Colonic mucosa (tissue), 4 donors: ENCODE measurements around the gene AHDC1. TPM values are rescaled to one million over a fixed set of nuclear protein-coding genes. Genes with fewer than 3 reads are reported as not detected.

Experiments used
- DNase-seq: peaks from one replicate; pipeline ENCODE4 v3.0.0-alpha.2; 2020
- H3K27ac ChIP-seq: fragments of 200-600 bp; one replicate; pipeline ENCODE4 v1.8.0; 2021
- H3K27me3 ChIP-seq: fragments of 200-600 bp; one replicate; pipeline ENCODE4 v1.8.0; 2021
- H3K36me3 ChIP-seq: fragments of 200-600 bp; one replicate; pipeline ENCODE4 v1.8.0; 2021
- H3K4me1 ChIP-seq: fragments of 200-600 bp; one replicate; pipeline ENCODE4 v1.8.0; 2021; ENCODE audit warnings: mild to moderate bottlenecking
- H3K4me3 ChIP-seq: fragments of 200-600 bp; one replicate; pipeline ENCODE4 v1.8.0; 2021
- H3K9ac ChIP-seq, 2 donors: one replicate each; pipeline ENCODE4 v1.7.0; 2013; ENCODE audit warnings: control low read depth in 2 of 2, low read depth in 2 of 2, low read length in 2 of 2
- H3K9me3 ChIP-seq: fragments of 200-600 bp; one replicate; pipeline ENCODE4 v1.8.0; 2021
- intact Hi-C: fragments of 100-400 bp; cut with DNase I; formaldehyde crosslinking; loops from one replicate; pipeline ENCODE4 v1.14.1; 2022
- total RNA-seq, 2 donors: library from RNA; stranded (reverse); fragmentation: NEBNext Ultra II Directional in 1 of 2; extraction: Animal tissue kit (Norgen Biotek cat#: 25700) in 1 of 2; gene quantifications; one replicate each; pipeline ENCODE4 v1.2.1, GENCODE V29; 2021
- TF ChIP-seq, protein P1 (sequence below): fragments of 200-600 bp; IDR thresholded peaks from one replicate; pipeline ENCODE4 v1.8.0; 2022; ENCODE audit warnings: antibody characterized with exemption, mild to moderate bottlenecking
- donor health status: healthy.
- donor health status: DM: no; HTN: no; CAD: no.
- donor health status: DM: no; HTN: no; CAD: no.

AHDC1 gene
- total RNA-seq, 2 donors from 2014 or later, result 18.4 to 26.8 TPM

DNA sequence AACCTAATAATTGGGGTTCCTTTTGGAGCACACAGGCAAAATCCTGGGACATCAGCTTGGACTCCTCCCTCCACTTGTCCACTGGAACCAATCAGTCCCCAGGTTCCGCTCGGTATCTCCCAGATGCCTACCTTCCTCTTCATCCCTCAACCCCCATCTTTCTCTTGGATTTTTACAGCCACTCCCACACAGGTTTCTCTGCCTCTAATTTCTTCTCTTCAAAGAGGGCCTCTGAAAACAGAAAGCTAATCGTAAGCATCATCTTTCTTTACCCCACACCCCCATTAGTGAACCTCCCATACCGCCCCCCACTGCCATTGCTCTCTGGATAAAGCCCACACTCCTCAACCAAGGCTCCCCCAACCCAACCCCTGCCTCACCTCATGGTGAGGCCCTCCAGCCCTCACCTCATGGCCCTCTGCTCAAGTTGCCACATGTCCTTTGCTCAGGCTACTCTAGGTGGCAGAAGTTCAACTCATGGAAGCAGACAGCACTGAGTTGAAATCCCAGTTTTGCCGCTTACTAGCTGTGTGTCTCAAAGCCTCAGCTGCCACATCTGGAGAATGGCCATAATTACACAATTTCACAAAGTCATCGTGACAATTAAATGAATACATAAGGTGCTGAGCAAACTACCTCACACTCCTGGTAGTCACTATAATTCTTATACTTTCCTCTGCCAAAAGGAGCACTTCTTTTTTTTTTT lies 95.8 kb downstream of the AHDC1 start:
- Histone ChIP-seq H3K9me3 (no peaks in the 10 kb centered on the region), H3K4me1 (peaks cover 18% of the 10 kb centered on the region), H3K27me3 (no peaks in the 10 kb centered on the region), H3K36me3 (no peaks in the 10 kb centered on the region), H3K9ac (no peak overlapping the region), H3K27ac (no peak overlapping the region), H3K4me3 (no peak overlapping the region)
- TF ChIP-seq, protein P1, sequence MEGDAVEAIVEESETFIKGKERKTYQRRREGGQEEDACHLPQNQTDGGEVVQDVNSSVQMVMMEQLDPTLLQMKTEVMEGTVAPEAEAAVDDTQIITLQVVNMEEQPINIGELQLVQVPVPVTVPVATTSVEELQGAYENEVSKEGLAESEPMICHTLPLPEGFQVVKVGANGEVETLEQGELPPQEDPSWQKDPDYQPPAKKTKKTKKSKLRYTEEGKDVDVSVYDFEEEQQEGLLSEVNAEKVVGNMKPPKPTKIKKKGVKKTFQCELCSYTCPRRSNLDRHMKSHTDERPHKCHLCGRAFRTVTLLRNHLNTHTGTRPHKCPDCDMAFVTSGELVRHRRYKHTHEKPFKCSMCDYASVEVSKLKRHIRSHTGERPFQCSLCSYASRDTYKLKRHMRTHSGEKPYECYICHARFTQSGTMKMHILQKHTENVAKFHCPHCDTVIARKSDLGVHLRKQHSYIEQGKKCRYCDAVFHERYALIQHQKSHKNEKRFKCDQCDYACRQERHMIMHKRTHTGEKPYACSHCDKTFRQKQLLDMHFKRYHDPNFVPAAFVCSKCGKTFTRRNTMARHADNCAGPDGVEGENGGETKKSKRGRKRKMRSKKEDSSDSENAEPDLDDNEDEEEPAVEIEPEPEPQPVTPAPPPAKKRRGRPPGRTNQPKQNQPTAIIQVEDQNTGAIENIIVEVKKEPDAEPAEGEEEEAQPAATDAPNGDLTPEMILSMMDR, result no peak
- DNase-seq, result no peak
- intact Hi-C loops, result no loop called here

DNA sequence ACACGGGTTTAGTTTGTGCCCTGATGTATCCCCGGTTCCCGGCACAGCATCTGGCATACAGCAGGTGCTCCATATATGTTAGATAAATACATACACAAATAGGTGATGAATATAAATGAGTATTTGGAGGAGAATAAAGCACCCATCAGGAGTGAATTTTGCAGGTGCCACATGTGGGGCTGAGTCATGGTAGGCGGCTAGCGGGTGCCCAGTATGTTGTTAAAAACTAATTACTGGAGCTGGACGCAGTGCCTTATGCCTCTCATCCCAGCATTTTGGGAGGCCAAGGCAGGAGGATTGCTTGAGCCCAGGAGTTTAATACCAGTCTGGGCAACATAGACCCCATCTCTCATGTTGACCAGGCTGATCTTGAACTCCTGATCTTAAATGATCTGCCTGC lies 97.2 kb downstream of the AHDC1 start:
- no peak overlapping the region for H3K27ac ChIP-seq
- intact Hi-C loops, result no loop called here
- H3K9me3 ChIP-seq, result no peaks in the 10 kb centered on the region
- H3K4me3 ChIP-seq, result no peak overlapping the region
- no peaks in the 10 kb centered on the region for H3K36me3 ChIP-seq
- TF ChIP-seq, protein P1, result no peak
- no peaks in the 10 kb centered on the region for H3K27me3 ChIP-seq
- H3K9ac ChIP-seq, result no peak overlapping the region
- DNase-seq, result no peak
- peaks cover 18% of the 10 kb centered on the region for H3K4me1 ChIP-seq

DNA sequence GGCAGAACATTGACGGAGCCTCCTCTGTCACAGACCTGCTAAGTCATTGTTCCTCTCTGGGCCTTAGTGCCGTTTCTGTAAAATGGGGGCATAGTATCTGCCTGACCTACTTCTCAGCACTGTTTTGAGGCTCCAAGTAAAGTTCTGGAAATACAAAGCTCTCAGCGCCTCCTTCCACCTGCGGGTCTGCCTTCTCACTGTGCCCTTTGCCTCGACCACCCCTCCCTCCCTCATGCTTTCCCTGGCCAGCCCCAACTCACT lies 98.6 kb downstream of the AHDC1 start:
- Histone ChIP-seq H3K27ac (peak overlapping the region; percentile 71), H3K36me3 (no peaks in the 10 kb centered on the region), H3K4me1 (peaks cover 18% of the 10 kb centered on the region), H3K27me3 (no peaks in the 10 kb centered on the region), H3K9ac (peak overlapping the region in 1 of 2 donors; percentile 68), H3K9me3 (no peaks in the 10 kb centered on the region), H3K4me3 (no peak overlapping the region)
- TF ChIP-seq, protein P1, result no peak
- DNase-seq, result no peak
- intact Hi-C loops, result no loop called here

DNA sequence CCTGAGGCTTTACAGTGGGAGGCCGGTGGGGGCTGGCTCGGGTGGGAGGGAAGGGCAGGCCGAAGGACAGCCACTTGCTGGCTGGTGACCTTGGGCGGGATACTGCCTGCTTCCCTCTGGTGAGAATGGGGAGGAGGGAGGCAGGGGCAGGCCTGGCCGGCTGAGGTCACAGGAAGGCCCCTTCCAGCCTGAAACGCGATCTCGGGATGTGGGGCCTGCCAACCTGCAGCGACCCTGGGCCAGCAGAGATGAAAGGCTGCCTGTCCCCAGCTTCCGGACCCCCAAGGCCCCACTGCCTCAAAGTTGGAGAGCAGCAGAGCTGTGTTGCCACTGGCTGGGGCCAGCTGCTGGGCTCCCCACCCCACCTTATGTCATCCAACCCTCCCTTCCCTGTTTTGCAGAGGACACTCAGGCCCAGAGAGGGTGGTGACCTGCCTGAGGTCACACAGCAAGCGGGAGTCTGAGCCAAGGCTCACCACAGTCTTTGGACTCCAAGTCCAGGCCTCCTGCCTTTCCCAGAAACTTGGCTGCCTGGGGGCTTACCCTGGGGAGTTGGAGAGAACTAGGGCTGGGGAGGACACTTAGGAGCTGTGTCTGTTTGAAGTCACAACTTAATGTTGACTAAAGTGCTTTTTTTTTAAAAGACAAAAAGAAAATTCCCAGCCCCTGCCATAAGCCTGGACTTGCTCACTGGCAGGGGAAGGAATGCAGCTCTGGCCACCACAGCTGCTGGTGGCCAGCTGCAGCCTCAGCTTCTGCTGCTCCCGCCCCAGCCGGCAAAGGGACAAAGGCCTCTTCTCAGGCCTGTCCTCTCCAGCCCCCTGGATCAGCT lies 99.1 kb downstream of the AHDC1 start:
- Histone ChIP-seq H3K27me3 (no peaks in the 10 kb centered on the region), H3K4me3 (no peak overlapping the region), H3K36me3 (no peaks in the 10 kb centered on the region), H3K9ac (peak overlapping the region; percentile 44 to 68), H3K9me3 (no peaks in the 10 kb centered on the region), H3K4me1 (peaks cover 18% of the 10 kb centered on the region), H3K27ac (peak overlapping the region; percentile 71)
- DNase-seq, result peak; percentile 67
- TF ChIP-seq, protein P1, result no peak
- intact Hi-C loops, result no loop called here

DNA sequence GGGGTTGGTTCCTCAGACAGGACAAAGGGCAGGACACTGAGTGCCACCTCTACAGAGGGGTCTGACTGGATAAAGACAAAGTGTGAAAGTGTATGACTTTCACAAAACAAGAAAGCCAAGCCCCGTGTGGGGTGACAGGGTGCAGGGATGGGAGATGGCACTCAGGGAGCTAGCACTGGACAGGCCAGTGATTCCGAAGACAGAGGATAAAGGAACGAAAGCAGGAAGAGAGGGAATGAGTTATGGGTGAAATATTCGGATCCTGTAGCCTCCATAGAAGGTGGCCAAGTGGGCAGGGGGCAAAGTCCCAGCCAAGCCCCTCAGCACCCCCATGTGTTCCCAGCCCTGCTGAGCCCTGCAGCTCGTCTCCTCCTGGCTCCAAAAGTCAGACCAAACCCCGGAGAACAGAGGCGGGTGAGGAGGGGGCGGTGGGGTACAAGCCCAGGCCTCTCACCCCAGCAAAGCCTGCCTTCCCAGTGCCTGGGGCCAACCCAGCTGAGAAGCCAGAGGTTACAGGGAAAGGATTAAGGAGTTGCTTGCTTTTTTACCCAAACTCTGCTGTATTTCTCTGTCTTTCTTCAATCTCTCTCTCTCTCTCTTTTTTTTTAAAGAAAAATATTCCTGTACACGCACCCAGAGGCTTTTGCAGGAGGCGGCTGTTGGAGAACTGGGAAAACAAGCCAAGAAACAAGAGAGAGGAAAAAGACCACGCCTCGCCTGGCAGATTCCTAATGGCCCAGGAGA lies 99.9 kb downstream of the AHDC1 start:
- H3K9ac ChIP-seq, result peak overlapping the region; percentile 38 to 54
- no peak for DNase-seq
- H3K36me3 ChIP-seq, result no peaks in the 10 kb centered on the region
- TF ChIP-seq, protein P1, result no peak
- no peak overlapping the region for H3K4me3 ChIP-seq
- H3K27me3 ChIP-seq, result no peaks in the 10 kb centered on the region
- H3K4me1 ChIP-seq, result peaks cover 11% of the 10 kb centered on the region
- intact Hi-C loops, result no loop called here
- H3K27ac ChIP-seq, result peak overlapping the region; percentile 71
- H3K9me3 ChIP-seq, result no peaks in the 10 kb centered on the region
